Measurements from ENCODE around the gene FGF11. TPM values are rescaled to one million over a fixed set of nuclear protein-coding genes. Genes with fewer than 3 reads are reported as not detected.
A peak's percentile ranks its signal among the peaks of the same experiment; 100 is the strongest.

Gene FGF11
- total and polyA plus RNA-seq, 2 donors (not counting 3 experiments of a cell fraction or from before 2014, with no cell fraction given) = 0.70 TPM; not detected in 1

DNA sequence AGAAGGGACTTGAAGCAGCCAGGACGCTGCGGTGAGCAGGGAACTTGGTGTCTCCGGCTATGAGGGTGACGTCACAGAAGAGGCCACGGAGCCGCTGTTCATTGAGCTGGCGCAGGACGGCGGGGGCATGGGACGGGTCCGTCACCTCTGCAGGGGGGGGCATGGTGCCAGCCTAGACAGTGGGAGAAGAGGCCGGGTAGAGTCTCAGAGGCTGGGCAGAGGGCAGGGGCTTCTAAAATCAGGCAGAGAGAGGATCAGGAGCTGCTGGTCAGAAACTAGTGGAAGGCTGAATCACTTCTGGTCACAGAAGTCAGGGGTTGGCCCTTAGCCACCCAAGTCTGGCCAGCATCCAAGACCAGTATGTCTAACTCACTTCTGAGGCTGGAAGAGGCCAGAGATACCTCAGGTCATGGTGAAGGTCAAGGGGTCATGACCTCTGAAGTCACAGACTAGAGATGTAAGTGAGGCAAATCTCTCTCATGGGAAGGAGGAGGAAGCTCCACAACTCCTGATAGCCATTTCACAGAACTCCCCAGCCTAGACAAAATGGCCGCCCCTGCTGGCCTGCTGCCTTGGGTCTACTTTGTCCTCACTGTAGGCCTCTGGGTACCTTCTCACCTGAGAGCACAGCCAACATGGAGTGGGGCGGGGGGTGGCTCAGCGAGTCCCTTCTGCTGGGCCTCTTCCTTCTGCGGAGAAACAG is 27.5 kb downstream of the FGF11 start:
- Histone ChIP-seq H4K20me1 (replicated peaks; ENCODE audit: control insufficient read depth, extremely low read depth, insufficient read depth, low read length) (no peaks in the 10 kb centered on the region), H3K27me3 (ENCODE audit: control insufficient read depth in 2 of 2, insufficient read depth in 2 of 2, low read length in 2 of 2) (no peaks in the 10 kb centered on the region), H3K9me1 (replicated peaks; ENCODE audit: control insufficient read depth, extremely low read depth, insufficient read depth, low read length) (no peaks in the 10 kb centered on the region), H3K9ac (replicated peaks; ENCODE audit: extremely low read depth, insufficient read depth, low read length) (no peak overlapping the region), H3K36me3 (ENCODE audit: control insufficient read depth in 2 of 2, extremely low read depth in 1 of 2, insufficient read depth in 2 of 2, low read length in 2 of 2) (peaks cover 0 to 16% of the 10 kb centered on the region in 2 experiments), H2AFZ (ENCODE audit: low read depth, low read length) (no peak overlapping the region), H3K9me3 (replicated peaks; ENCODE audit: control insufficient read depth, insufficient read depth, low read length) (no peaks in the 10 kb centered on the region), H3K4me3 (replicated peaks in 1 of 3; ENCODE audit: insufficient read depth in 1 of 3, low read depth in 1 of 3, low read length in 3 of 3) (no peak overlapping the region), H3K4me1 (ENCODE audit: control insufficient read depth, extremely low read depth, insufficient read depth, low read length) (no peaks in the 10 kb centered on the region), H3K79me2 (ENCODE audit: control insufficient read depth, insufficient read depth, low read length) (peaks cover 18% of the 10 kb centered on the region), H3K4me2 (ENCODE audit: insufficient read depth, low read length) (no peak overlapping the region), H3K27ac (ENCODE audit: insufficient read depth, low read depth, low read length) (no peak overlapping the region)
- intact Hi-C loops (cut with micrococcal nuclease) (no loop called here), dilution Hi-C loops (cut with MboI; ENCODE audit: extremely low pct_ligation_motif_present, low sequenced_read_pairs) (no loop called here)
- TF ChIP-seq POLR2A (IDR thresholded peaks at IDR 0.05; ENCODE audit: low read depth, low read length) (no peak), POLR2AphosphoS5 (IDR thresholded peaks at IDR 0.05; ENCODE audit: insufficient read depth, low read depth, low read length) (no peak)
- DNase-seq (ENCODE audit: low read depth, low spot score) = peak; percentile 53
- FAIRE-seq = peak; percentile 83
- ChIA-PET CTCF (interaction anchor here (0.8 to 3.3 kb wide), 4 partner anchors 13 to 122 kb away, joined by 3 to 11 read pairs (median 6); partner anchors contain the start of gene ZBTB4), POLR2A (interaction anchor here (0.6 to 1.1 kb wide), 2 partner anchors 18 to 66 kb away, joined by 4 to 11 read pairs; partner anchors contain the start of gene POLR2A)
- no TSS peak for BruUV-seq (replicated peaks)

DNA sequence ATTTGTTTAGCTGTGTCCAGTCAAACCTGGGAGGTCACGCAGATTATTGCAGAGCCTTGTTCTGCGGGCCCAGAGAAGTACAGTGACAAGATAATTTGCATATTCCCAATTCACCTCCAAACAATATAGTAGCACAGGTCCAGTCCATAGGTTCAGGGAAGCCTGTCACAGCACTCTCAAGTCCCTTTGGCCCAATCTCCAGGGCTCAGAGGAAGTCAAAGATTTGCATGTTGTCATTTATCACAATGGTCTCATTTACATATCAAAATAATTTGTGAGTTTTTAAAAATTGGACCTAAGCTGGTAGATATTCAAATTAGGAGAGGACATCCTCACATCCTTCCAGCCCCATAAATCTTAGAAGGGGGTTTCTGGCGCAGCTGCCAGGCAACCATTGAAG is 28.2 kb downstream of the FGF11 start:
- Histone ChIP-seq H3K27ac (ENCODE audit: insufficient read depth, low read depth, low read length) (no peak overlapping the region), H3K4me1 (ENCODE audit: control insufficient read depth, extremely low read depth, insufficient read depth, low read length) (no peaks in the 10 kb centered on the region), H3K36me3 (ENCODE audit: control insufficient read depth in 2 of 2, extremely low read depth in 1 of 2, insufficient read depth in 2 of 2, low read length in 2 of 2) (peaks cover 0 to 15% of the 10 kb centered on the region in 2 experiments), H4K20me1 (replicated peaks; ENCODE audit: control insufficient read depth, extremely low read depth, insufficient read depth, low read length) (no peaks in the 10 kb centered on the region), H2AFZ (ENCODE audit: low read depth, low read length) (no peak overlapping the region), H3K27me3 (ENCODE audit: control insufficient read depth in 2 of 2, insufficient read depth in 2 of 2, low read length in 2 of 2) (no peaks in the 10 kb centered on the region), H3K9ac (replicated peaks; ENCODE audit: extremely low read depth, insufficient read depth, low read length) (no peak overlapping the region), H3K9me3 (replicated peaks; ENCODE audit: control insufficient read depth, insufficient read depth, low read length) (no peaks in the 10 kb centered on the region), H3K79me2 (ENCODE audit: control insufficient read depth, insufficient read depth, low read length) (peaks cover 20% of the 10 kb centered on the region), H3K9me1 (replicated peaks; ENCODE audit: control insufficient read depth, extremely low read depth, insufficient read depth, low read length) (no peaks in the 10 kb centered on the region), H3K4me3 (replicated peaks in 1 of 3; ENCODE audit: insufficient read depth in 1 of 3, low read depth in 1 of 3, low read length in 3 of 3) (no peak overlapping the region), H3K4me2 (ENCODE audit: insufficient read depth, low read length) (no peak overlapping the region)
- POLR2A ChIA-PET = interaction anchor here (1.1 kb wide), 1 partner anchor 17 kb away, joined by 4 read pairs; the partner anchor contains the start of gene POLR2A
- FAIRE-seq = no peak
- DNase-seq (ENCODE audit: low read depth, low spot score) = no peak
- dilution Hi-C loops (cut with MboI; ENCODE audit: extremely low pct_ligation_motif_present, low sequenced_read_pairs) (no loop called here), intact Hi-C loops (cut with micrococcal nuclease) (no loop called here)
- no peak for TF ChIP-seq POLR2A (IDR thresholded peaks at IDR 0.05; ENCODE audit: low read depth, low read length)
- no peak for TF ChIP-seq GATA2 (IDR thresholded peaks at IDR 0.05; ENCODE audit: insufficient read depth, insufficient read length, low read depth, low read length)
- TF ChIP-seq, protein P1, sequence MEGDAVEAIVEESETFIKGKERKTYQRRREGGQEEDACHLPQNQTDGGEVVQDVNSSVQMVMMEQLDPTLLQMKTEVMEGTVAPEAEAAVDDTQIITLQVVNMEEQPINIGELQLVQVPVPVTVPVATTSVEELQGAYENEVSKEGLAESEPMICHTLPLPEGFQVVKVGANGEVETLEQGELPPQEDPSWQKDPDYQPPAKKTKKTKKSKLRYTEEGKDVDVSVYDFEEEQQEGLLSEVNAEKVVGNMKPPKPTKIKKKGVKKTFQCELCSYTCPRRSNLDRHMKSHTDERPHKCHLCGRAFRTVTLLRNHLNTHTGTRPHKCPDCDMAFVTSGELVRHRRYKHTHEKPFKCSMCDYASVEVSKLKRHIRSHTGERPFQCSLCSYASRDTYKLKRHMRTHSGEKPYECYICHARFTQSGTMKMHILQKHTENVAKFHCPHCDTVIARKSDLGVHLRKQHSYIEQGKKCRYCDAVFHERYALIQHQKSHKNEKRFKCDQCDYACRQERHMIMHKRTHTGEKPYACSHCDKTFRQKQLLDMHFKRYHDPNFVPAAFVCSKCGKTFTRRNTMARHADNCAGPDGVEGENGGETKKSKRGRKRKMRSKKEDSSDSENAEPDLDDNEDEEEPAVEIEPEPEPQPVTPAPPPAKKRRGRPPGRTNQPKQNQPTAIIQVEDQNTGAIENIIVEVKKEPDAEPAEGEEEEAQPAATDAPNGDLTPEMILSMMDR (IDR thresholded peaks at IDR 0.05; ENCODE audit: extremely low read depth in 1 of 2, insufficient read depth in 1 of 2, low read depth in 1 of 2, low read length in 2 of 2) = no peak
- TF ChIP-seq, protein P2, sequence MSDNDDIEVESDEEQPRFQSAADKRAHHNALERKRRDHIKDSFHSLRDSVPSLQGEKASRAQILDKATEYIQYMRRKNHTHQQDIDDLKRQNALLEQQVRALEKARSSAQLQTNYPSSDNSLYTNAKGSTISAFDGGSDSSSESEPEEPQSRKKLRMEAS (IDR thresholded peaks at IDR 0.05; ENCODE audit: insufficient read depth, insufficient read length) = no peak
- TF ChIP-seq POLR2AphosphoS5 (IDR thresholded peaks at IDR 0.05; ENCODE audit: insufficient read depth, low read depth, low read length) = no peak
- no peak for TF ChIP-seq EZH2 (IDR thresholded peaks at IDR 0.05; ENCODE audit: borderline replicate concordance, low read depth, low read length, severe bottlenecking)
- no peak for TF ChIP-seq MYC (IDR thresholded peaks at IDR 0.05; ENCODE audit: low read depth, low read length)
- no peak for TF ChIP-seq JUN (IDR thresholded peaks at IDR 0.05; ENCODE audit: borderline replicate concordance, insufficient read depth, insufficient read length, low read depth)
- no TSS peak for BruUV-seq (replicated peaks)
- CTCF ChIA-PET = interaction anchor here (1.1 to 3.3 kb wide), 3 partner anchors 12 to 93 kb away, joined by 4 to 11 read pairs (median 8); partner anchors contain the start of gene ZBTB4
